K562 (cell line): ENCODE data around the gene ARID3B. TPM values are rescaled to one million over a fixed set of nuclear protein-coding genes. Genes with fewer than 3 reads are reported as not detected.
A peak's percentile ranks its signal among the peaks of the same experiment; 100 is the strongest.

Experiments
- BRD4 ChIP-seq: fragments of 200-600 bp; sonication (generic); IDR thresholded peaks from 2 replicates; pipeline ENCODE4 v1.6.1; 2017; ENCODE audit warnings: inconsistent platforms
- CAMTA2 ChIP-seq: fragments of 250-450 bp; sonication (Bioruptor Pico); conservative IDR thresholded peaks from 2 replicates; pipeline ENCODE4 v1.5.1; 2022
- CSDE1 ChIP-seq, 2 experiments: fragments of 450-650 bp; IDR thresholded peaks; 2 replicates each; pipeline ENCODE4 v1.6.1; 2016; ENCODE audit warnings: mild to moderate bottlenecking in 1 of 2
- ESRRA ChIP-seq: fragments of 450-650 bp; IDR thresholded peaks from 2 replicates; pipeline ENCODE4 v1.6.1; 2014; ENCODE audit warnings: low read depth, mild to moderate bottlenecking, moderate library complexity, borderline replicate concordance
- FOS ChIP-seq: IDR thresholded peaks from 3 replicates; pipeline ENCODE4 v1.6.1; 2011; ENCODE audit not compliant: insufficient read length; ENCODE audit errors: extremely low read depth
- HMG20B ChIP-seq: fragments of 250-450 bp; sonication (Bioruptor Pico); IDR thresholded peaks from 2 replicates; pipeline ENCODE4 v1.5.0; 2021; ENCODE audit warnings: mild to moderate bottlenecking
- HNRNPUL1 ChIP-seq: fragments of 200-400 bp; formaldehyde crosslinking; IDR thresholded peaks from 2 replicates; pipeline ENCODE4 v1.6.1; 2017; ENCODE audit warnings: low read length
- HSF4 ChIP-seq: fragments of 250-450 bp; sonication (Bioruptor Pico); IDR thresholded peaks from 2 replicates; pipeline ENCODE4 v2.1.2; 2022; ENCODE audit warnings: mild to moderate bottlenecking, moderate library complexity, borderline replicate concordance
- KAT8 ChIP-seq: fragments of 450-650 bp; IDR thresholded peaks from 2 replicates; pipeline ENCODE4 v1.6.1; 2016; ENCODE audit warnings: low read depth, mild to moderate bottlenecking
- POU5F1 ChIP-seq: fragments of 150-350 bp; IDR thresholded peaks from 2 replicates; pipeline ENCODE4 v1.6.1; 2014; ENCODE audit warnings: borderline replicate concordance, low read length, low read depth, mild to moderate bottlenecking; ENCODE audit not compliant: partially characterized antibody
- PYGO2 ChIP-seq: fragments of 450-650 bp; IDR thresholded peaks from 2 replicates; pipeline ENCODE4 v1.6.1; 2016; ENCODE audit warnings: mild to moderate bottlenecking, missing genetic modification characterization, moderate library complexity, missing compliant biosample characterization
- RFX1 ChIP-seq: fragments of 450-650 bp; IDR thresholded peaks from 2 replicates; pipeline ENCODE4 v1.6.1; 2016; ENCODE audit warnings: mild to moderate bottlenecking, moderate library complexity
- TEAD2 ChIP-seq: fragments of 450-650 bp; IDR thresholded peaks from 2 replicates; pipeline ENCODE4 v1.6.1; 2016; ENCODE audit warnings: missing genetic modification characterization, control low read depth, missing compliant biosample characterization
- polyA plus RNA-seq, 8 experiments: library from polyadenylated mRNA; depleted of rRNA in 4 of 8; stranded (reverse) in 5 of 8; unstranded in 3 of 8; fragments of >200 nt; fragmentation: Nextera tagmentation in 2 of 8; fragmentation: Illumina TruSeq in 1 of 8; extraction: Ambion mirVana in 2 of 8; extraction: Trizol in 1 of 8; gene quantifications; 2 replicates each; pipeline versions ENCODE4 v1.2.1 to v1.2.3, GENCODE V29; 2011 to 2014; ENCODE audit warnings: inconsistent platforms in 1 of 8, missing spikeins in 1 of 8
- total RNA-seq, 7 experiments: library from RNA; depleted of rRNA in 6 of 7; stranded (reverse); fragments of >200 nt in 6 of 7; fragmentation: Illumina TruSeq in 2 of 7; extraction: Trizol in 2 of 7; gene quantifications; 2 replicates each; pipeline versions ENCODE4 v1.2.1 to v1.2.3, GENCODE V29; 2011 to 2021; ENCODE audit warnings: low replicate concordance in 1 of 7
- TF ChIP-seq, protein P1 (sequence below): sonication (generic); formaldehyde crosslinking; IDR thresholded peaks from 2 replicates; pipeline ENCODE4 v1.8.0; 2023; ENCODE audit warnings: mild to moderate bottlenecking, missing genetic modification reagents
- TF ChIP-seq, protein P2 (sequence below): fragments of 250-450 bp; sonication (Bioruptor Pico); IDR thresholded peaks from 2 replicates; pipeline ENCODE4 v1.8.0; 2022; ENCODE audit warnings: moderate library complexity, mild to moderate bottlenecking, inconsistent platforms
- TF ChIP-seq, protein P3 (sequence below): conservative IDR thresholded peaks from 2 replicates; pipeline ENCODE4 v1.6.1; 2011; ENCODE audit warnings: low read depth, mild to moderate bottlenecking, low read length; ENCODE audit not compliant: control insufficient read depth
- TF ChIP-seq, protein P4 (sequence below), 2 experiments: fragments of 450-650 bp; conservative IDR thresholded peaks; 2 replicates each; pipeline ENCODE4 v1.6.1; 2017; ENCODE audit warnings: mild to moderate bottlenecking in 2 of 2, moderate library complexity in 2 of 2
- TF ChIP-seq, protein P5 (sequence below): fragments of 450-650 bp; formaldehyde crosslinking; conservative IDR thresholded peaks from 2 replicates; pipeline ENCODE4 v1.4.0; 2022; ENCODE audit warnings: mild to moderate bottlenecking, missing genetic modification characterization
- TF ChIP-seq, protein P6 (sequence below): sonication (generic); formaldehyde crosslinking; IDR thresholded peaks from 2 replicates; pipeline ENCODE4 v1.8.0; 2022; ENCODE audit warnings: missing genetic modification reagents, mild to moderate bottlenecking, moderate library complexity, borderline replicate concordance

Gene ARID3B
- total and polyA plus RNA-seq, 9 of the 15 experiments (the other 6 are each of a cell fraction or from before 2014, with no cell fraction given) = 0.32 to 15.1 (median 7.1) TPM

DNA sequence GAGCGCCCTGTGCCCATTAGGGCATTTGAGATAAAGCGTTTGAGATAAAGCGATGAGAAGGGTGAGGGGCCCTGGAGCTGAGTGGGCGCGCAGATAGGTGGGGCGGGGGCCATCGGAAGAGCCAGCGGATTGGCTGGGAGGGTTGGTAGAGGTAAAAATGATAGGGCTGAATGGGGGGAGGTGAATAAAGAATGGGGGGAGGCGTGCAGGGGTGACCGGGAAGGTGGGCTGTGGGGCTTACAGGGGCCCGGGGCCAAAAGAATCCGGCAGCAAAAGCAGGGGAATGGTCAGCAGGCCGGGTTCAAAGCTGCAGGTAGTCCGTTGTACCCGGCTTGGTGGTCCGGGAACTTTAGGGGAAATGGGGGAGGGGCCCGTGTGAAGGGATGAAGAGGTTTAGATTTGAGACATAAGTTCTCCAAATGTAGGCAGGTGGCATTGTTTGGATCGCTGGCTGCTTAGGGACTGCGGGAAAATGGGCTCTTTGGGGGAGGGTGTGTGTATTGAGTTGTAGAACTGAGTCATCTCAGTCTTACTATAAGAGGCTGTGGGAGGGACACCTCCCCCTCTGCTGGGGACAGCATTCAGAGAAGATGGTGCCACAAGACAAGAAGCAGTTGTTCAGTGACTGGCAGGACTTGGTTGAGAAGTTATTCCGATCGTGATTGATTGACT lies 610 bp downstream of the ARID3B start (continued):
- TF ChIP-seq, protein P1, sequence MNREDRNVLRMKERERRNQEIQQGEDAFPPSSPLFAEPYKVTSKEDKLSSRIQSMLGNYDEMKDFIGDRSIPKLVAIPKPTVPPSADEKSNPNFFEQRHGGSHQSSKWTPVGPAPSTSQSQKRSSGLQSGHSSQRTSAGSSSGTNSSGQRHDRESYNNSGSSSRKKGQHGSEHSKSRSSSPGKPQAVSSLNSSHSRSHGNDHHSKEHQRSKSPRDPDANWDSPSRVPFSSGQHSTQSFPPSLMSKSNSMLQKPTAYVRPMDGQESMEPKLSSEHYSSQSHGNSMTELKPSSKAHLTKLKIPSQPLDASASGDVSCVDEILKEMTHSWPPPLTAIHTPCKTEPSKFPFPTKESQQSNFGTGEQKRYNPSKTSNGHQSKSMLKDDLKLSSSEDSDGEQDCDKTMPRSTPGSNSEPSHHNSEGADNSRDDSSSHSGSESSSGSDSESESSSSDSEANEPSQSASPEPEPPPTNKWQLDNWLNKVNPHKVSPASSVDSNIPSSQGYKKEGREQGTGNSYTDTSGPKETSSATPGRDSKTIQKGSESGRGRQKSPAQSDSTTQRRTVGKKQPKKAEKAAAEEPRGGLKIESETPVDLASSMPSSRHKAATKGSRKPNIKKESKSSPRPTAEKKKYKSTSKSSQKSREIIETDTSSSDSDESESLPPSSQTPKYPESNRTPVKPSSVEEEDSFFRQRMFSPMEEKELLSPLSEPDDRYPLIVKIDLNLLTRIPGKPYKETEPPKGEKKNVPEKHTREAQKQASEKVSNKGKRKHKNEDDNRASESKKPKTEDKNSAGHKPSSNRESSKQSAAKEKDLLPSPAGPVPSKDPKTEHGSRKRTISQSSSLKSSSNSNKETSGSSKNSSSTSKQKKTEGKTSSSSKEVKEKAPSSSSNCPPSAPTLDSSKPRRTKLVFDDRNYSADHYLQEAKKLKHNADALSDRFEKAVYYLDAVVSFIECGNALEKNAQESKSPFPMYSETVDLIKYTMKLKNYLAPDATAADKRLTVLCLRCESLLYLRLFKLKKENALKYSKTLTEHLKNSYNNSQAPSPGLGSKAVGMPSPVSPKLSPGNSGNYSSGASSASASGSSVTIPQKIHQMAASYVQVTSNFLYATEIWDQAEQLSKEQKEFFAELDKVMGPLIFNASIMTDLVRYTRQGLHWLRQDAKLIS (CRISPR knock-in tag) = no peak
- TF ChIP-seq TEAD2 (no peak), KAT8 (no peak), ESRRA (no peak), HMG20B (CRISPR knock-in tag) (no peak), CAMTA2 (CRISPR knock-in tag) (no peak), CSDE1 (IDR thresholded peaks at IDR 0.05) (no peak), POU5F1 (no peak), HSF4 (no peak), RFX1 (no peak), FOS (no peak), HNRNPUL1 (no peak), PYGO2 (no peak), BRD4 (no peak)
- TF ChIP-seq, protein P2, sequence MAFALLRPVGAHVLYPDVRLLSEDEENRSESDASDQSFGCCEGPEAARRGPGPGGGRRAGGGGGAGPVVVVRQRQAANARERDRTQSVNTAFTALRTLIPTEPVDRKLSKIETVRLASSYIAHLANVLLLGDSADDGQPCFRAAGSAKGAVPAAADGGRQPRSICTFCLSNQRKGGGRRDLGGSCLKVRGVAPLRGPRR (CRISPR knock-in tag) = no peak
- TF ChIP-seq, protein P3, sequence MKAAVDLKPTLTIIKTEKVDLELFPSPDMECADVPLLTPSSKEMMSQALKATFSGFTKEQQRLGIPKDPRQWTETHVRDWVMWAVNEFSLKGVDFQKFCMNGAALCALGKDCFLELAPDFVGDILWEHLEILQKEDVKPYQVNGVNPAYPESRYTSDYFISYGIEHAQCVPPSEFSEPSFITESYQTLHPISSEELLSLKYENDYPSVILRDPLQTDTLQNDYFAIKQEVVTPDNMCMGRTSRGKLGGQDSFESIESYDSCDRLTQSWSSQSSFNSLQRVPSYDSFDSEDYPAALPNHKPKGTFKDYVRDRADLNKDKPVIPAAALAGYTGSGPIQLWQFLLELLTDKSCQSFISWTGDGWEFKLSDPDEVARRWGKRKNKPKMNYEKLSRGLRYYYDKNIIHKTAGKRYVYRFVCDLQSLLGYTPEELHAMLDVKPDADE = no peak
- TF ChIP-seq, protein P4, sequence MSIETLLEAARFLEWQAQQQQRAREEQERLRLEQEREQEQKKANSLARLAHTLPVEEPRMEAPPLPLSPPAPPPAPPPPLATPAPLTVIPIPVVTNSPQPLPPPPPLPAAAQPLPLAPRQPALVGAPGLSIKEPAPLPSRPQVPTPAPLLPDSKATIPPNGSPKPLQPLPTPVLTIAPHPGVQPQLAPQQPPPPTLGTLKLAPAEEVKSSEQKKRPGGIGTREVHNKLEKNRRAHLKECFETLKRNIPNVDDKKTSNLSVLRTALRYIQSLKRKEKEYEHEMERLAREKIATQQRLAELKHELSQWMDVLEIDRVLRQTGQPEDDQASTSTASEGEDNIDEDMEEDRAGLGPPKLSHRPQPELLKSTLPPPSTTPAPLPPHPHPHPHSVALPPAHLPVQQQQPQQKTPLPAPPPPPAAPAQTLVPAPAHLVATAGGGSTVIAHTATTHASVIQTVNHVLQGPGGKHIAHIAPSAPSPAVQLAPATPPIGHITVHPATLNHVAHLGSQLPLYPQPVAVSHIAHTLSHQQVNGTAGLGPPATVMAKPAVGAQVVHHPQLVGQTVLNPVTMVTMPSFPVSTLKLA (conservative IDR thresholded peaks at IDR 0.05) = peak in 1 of 2 experiments; percentile 39; a peak in 2 of 4 replicates
- TF ChIP-seq, protein P5, sequence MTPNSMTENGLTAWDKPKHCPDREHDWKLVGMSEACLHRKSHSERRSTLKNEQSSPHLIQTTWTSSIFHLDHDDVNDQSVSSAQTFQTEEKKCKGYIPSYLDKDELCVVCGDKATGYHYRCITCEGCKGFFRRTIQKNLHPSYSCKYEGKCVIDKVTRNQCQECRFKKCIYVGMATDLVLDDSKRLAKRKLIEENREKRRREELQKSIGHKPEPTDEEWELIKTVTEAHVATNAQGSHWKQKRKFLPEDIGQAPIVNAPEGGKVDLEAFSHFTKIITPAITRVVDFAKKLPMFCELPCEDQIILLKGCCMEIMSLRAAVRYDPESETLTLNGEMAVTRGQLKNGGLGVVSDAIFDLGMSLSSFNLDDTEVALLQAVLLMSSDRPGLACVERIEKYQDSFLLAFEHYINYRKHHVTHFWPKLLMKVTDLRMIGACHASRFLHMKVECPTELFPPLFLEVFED (CRISPR knock-in tag) = no peak
- TF ChIP-seq, protein P6, sequence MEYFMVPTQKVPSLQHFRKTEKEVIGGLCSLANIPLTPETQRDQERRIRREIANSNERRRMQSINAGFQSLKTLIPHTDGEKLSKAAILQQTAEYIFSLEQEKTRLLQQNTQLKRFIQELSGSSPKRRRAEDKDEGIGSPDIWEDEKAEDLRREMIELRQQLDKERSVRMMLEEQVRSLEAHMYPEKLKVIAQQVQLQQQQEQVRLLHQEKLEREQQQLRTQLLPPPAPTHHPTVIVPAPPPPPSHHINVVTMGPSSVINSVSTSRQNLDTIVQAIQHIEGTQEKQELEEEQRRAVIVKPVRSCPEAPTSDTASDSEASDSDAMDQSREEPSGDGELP (CRISPR knock-in tag) = 0 out of 2 replicates have a peak, but pooled peaks have one; percentile 9
